Ascending aorta (tissue), 2 donors: Measurements from ENCODE around the gene ANKRD28. TPM values are rescaled to one million over a fixed set of nuclear protein-coding genes. Genes with fewer than 3 reads are reported as not detected.

ENCODE experiments used
- DNase-seq, 2 donors: peaks; one replicate each; pipeline ENCODE4 v3.0.0-alpha.2; 2019; ENCODE audit warnings: low spot score in 2 of 2
- H3K27ac ChIP-seq, 2 donors: fragments of 200-600 bp; sonication (generic); one replicate each; pipeline ENCODE4 v1.5.1; 2016 to 2017; ENCODE audit warnings: mild to moderate bottlenecking in 1 of 2
- H3K27me3 ChIP-seq: fragments of 200-600 bp; sonication (generic); one replicate; pipeline ENCODE4 v1.5.1; 2017
- H3K36me3 ChIP-seq, 2 donors: fragments of 200-600 bp; sonication (generic); one replicate each; pipeline ENCODE4 v1.5.1; 2016
- H3K4me1 ChIP-seq, 2 donors: fragments of 200-600 bp; sonication (generic); one replicate each; pipeline ENCODE4 v1.5.1; 2016 to 2017; ENCODE audit warnings: mild to moderate bottlenecking in 1 of 2
- H3K4me3 ChIP-seq, 2 donors: fragments of 200-600 bp; sonication (generic); one replicate each; pipeline ENCODE4 v1.5.1; 2016 to 2017; ENCODE audit warnings: mild to moderate bottlenecking in 1 of 2
- H3K9me3 ChIP-seq, 2 donors: fragments of 200-600 bp; sonication (generic); one replicate each; pipeline ENCODE4 v1.5.1; 2016
- CTCF ChIP-seq, 3 experiments: fragments of 200-600 bp in 2 of 3; fragments of 450-650 bp in 1 of 3; sonication (generic) in 2 of 3; IDR thresholded peaks; one replicate each; pipeline ENCODE4 v1.5.1; 2016 to 2019; ENCODE audit warnings: antibody characterized with exemption in 3 of 3, mild to moderate bottlenecking in 1 of 3, moderate library complexity in 1 of 3
- intact Hi-C: fragments of 100-400 bp; cut with DNase I; formaldehyde crosslinking; loops from one replicate; pipeline ENCODE4 v1.15.1; 2023
- total RNA-seq: library from RNA; depleted of rRNA; stranded (reverse); fragments of >200 nt; gene quantifications from one replicate; pipeline ENCODE4 v1.1.0, GENCODE V29; 2016

Gene ANKRD28
- total RNA-seq, 1 donor from 2014 or later, result 19.7 TPM

- H3K36me3 ChIP-seq, result peaks cover 10 to 55% of the 10 kb centered on the region in 2 donors
- H3K9me3 ChIP-seq, result no peaks in the 10 kb centered on the region
- TF ChIP-seq CTCF (IDR thresholded peaks at IDR 0.05), result no peak
- intact Hi-C loops, result no loop called here
- H3K27ac ChIP-seq, result no peak overlapping the region
- DNase-seq, result no peak
- H3K4me3 ChIP-seq, result no peak overlapping the region
- no peaks in the 10 kb centered on the region for H3K27me3 ChIP-seq
- no peaks in the 10 kb centered on the region for H3K4me1 ChIP-seq
Measured at GRCh38 chr3:15707779-15708178, 90.0 kb downstream of the ANKRD28 start.

GRCh38 chr3:15703346-15703745 lies 94.4 kb downstream of the ANKRD28 start:
- Histone ChIP-seq H3K4me1 (no peaks in the 10 kb centered on the region), H3K9me3 (no peaks in the 10 kb centered on the region), H3K4me3 (no peak overlapping the region), H3K27ac (no peak overlapping the region), H3K27me3 (no peaks in the 10 kb centered on the region), H3K36me3 (peaks cover 10 to 24% of the 10 kb centered on the region in 2 donors)
- intact Hi-C loops, result no loop called here
- TF ChIP-seq CTCF (IDR thresholded peaks at IDR 0.05), result no peak
- DNase-seq, result no peak

GRCh38 chr3:15694628-15695027 lies 103.2 kb downstream of the ANKRD28 start:
- no peak overlapping the region for H3K27ac ChIP-seq
- no peaks in the 10 kb centered on the region for H3K9me3 ChIP-seq
- no peak for TF ChIP-seq CTCF (IDR thresholded peaks at IDR 0.05)
- peaks cover 16 to 21% of the 10 kb centered on the region in 2 donors for H3K36me3 ChIP-seq
- DNase-seq, result no peak
- no peaks in the 10 kb centered on the region for H3K27me3 ChIP-seq
- H3K4me1 ChIP-seq, result no peaks in the 10 kb centered on the region
- intact Hi-C loops, result no loop called here
- H3K4me3 ChIP-seq, result no peak overlapping the region

GRCh38 chr3:15693355-15693754 lies 104.4 kb downstream of the ANKRD28 start:
- Histone ChIP-seq H3K27ac (no peak overlapping the region), H3K4me3 (no peak overlapping the region), H3K36me3 (peaks cover 23 to 33% of the 10 kb centered on the region in 2 donors), H3K4me1 (no peaks in the 10 kb centered on the region), H3K27me3 (no peaks in the 10 kb centered on the region), H3K9me3 (no peaks in the 10 kb centered on the region)
- DNase-seq, result no peak
- intact Hi-C loops, result no loop called here
- TF ChIP-seq CTCF (IDR thresholded peaks at IDR 0.05), result no peak

GRCh38 chr3:15690748-15691147 lies 107.0 kb downstream of the ANKRD28 start:
- no peaks in the 10 kb centered on the region for H3K27me3 ChIP-seq
- no peaks in the 10 kb centered on the region for H3K4me1 ChIP-seq

More at GRCh38 chr3:15690748-15691147, 107.0 kb downstream of the ANKRD28 start:
- Histone ChIP-seq H3K9me3 (no peaks in the 10 kb centered on the region), H3K27ac (no peak overlapping the region), H3K36me3 (peaks cover 36 to 38% of the 10 kb centered on the region in 2 donors), H3K4me3 (no peak overlapping the region)
- no peak for TF ChIP-seq CTCF (IDR thresholded peaks at IDR 0.05)
- intact Hi-C loops, result no loop called here
- no peak for DNase-seq
